Measurements from ENCODE around the gene MVP.
"Not testable (repeated sequence)": the region's sequence is repeated elsewhere in the genome, so short reads cannot be mapped to it uniquely, and the experiment has no call there.

Gene MVP

DNA sequence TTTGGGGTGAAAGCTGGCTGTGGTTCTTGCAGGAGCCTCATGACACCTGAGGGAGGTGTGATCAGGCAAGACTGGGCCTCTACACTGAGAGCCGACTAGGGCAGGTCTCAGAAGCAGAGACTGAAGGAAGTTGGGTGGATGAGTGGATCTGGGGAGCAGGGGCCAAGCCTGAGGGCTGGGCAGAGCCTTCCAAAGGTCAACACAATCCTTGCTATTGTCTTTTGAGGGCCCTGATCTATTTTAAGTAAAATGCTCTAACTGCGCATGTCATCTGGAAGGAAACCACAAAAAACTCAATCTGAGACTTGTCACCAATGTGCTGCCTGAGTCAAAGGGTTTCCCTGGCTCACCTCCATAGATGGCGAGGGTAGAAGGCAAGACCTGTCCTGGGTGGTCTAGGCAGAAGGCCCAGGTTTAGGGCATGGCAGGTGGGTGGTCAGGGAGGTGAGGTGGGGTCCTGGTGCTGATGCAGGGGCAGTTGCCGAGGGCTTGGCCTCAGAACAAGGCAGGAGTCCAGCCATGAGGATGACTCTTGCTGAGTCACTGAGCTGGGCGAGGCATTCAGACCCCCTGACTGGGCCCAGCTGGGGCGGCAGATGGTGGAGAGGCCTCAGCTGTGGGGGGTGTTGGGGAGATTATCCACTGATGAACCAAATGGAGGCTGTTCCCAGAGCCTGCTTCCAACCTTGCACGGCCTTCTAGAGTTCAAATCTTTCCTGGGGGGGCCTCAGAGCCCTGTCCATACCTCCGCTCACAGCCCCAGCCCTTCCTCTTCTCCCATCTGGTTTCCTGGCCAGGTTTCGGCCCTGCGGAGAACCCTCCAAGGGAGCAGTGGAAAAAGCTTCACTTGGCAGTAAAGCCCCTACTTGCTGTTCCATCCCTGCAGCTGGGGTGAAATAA lies 5.1 kb downstream of the MVP start:
- H3K9ac ChIP-seq = peak overlapping the region; percentile 42; the same call in 1 of the 2 replicates
- H3K4me1 ChIP-seq (ENCODE audit: low read depth, poor library complexity, severe bottlenecking) = peaks cover 42% of the 10 kb centered on the region
- peak overlapping the region; percentile 42 for H3K27ac ChIP-seq
- H2AFZ ChIP-seq (ENCODE audit: low read depth) = peak overlapping the region; percentile 51
- H3K4me3 ChIP-seq (IDR thresholded peaks at IDR 0.05; ENCODE audit: insufficient read depth, low read depth, low read length) = no peak overlapping the region
- H4K20me1 ChIP-seq (ENCODE audit: insufficient read depth) = no peaks in the 10 kb centered on the region
- H3K27me3 ChIP-seq (ENCODE audit: insufficient read depth, low read depth) = no peaks in the 10 kb centered on the region
- peaks cover 3% of the 10 kb centered on the region; the same call in 1 of the 2 replicates for H3K79me2 ChIP-seq (ENCODE audit: insufficient read depth, low read depth)
- H3K4me2 ChIP-seq = peak overlapping the region; percentile 74
- no peaks in the 10 kb centered on the region for H3K36me3 ChIP-seq (ENCODE audit: insufficient read depth)
- TF ChIP-seq, protein P1, sequence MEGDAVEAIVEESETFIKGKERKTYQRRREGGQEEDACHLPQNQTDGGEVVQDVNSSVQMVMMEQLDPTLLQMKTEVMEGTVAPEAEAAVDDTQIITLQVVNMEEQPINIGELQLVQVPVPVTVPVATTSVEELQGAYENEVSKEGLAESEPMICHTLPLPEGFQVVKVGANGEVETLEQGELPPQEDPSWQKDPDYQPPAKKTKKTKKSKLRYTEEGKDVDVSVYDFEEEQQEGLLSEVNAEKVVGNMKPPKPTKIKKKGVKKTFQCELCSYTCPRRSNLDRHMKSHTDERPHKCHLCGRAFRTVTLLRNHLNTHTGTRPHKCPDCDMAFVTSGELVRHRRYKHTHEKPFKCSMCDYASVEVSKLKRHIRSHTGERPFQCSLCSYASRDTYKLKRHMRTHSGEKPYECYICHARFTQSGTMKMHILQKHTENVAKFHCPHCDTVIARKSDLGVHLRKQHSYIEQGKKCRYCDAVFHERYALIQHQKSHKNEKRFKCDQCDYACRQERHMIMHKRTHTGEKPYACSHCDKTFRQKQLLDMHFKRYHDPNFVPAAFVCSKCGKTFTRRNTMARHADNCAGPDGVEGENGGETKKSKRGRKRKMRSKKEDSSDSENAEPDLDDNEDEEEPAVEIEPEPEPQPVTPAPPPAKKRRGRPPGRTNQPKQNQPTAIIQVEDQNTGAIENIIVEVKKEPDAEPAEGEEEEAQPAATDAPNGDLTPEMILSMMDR (conservative IDR thresholded peaks at IDR 0.05; ENCODE audit: low read depth, low read length) = no peak

DNA sequence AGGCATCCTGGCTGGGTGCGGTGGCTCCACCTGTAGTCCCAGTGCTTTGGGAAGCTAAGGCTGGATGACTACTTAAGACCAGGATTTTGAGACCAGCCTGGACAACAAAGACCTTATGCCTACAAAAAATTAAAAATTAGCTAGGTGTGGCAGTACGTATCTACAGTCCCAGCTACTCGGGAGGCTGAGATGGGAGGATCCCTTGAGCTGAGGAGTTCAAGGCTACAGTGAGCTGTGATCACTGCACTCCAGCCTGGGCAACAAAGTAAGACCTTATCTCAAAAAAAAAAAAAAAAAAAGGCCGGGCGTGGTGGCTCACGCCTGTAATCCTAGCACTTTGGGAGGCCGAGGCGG lies 6.1 kb downstream of the MVP start:
- H4K20me1 ChIP-seq (ENCODE audit: insufficient read depth) = no peaks in the 10 kb centered on the region
- H3K36me3 ChIP-seq (ENCODE audit: insufficient read depth) = no peaks in the 10 kb centered on the region
- H3K27ac ChIP-seq = no peak overlapping the region
- H3K4me2 ChIP-seq = no peak overlapping the region
- peaks cover 34% of the 10 kb centered on the region for H3K4me1 ChIP-seq (ENCODE audit: low read depth, poor library complexity, severe bottlenecking)
- no peak overlapping the region for H3K4me3 ChIP-seq (IDR thresholded peaks at IDR 0.05; ENCODE audit: insufficient read depth, low read depth, low read length)
- H2AFZ ChIP-seq (ENCODE audit: low read depth) = no peak overlapping the region
- H3K79me2 ChIP-seq (ENCODE audit: insufficient read depth, low read depth) = peaks cover 3% of the 10 kb centered on the region; the same call in 1 of the 2 replicates
- no peaks in the 10 kb centered on the region for H3K27me3 ChIP-seq (ENCODE audit: insufficient read depth, low read depth)
- H3K9ac ChIP-seq = no peak overlapping the region
- TF ChIP-seq, protein P1 (conservative IDR thresholded peaks at IDR 0.05; ENCODE audit: low read depth, low read length) = no peak

DNA sequence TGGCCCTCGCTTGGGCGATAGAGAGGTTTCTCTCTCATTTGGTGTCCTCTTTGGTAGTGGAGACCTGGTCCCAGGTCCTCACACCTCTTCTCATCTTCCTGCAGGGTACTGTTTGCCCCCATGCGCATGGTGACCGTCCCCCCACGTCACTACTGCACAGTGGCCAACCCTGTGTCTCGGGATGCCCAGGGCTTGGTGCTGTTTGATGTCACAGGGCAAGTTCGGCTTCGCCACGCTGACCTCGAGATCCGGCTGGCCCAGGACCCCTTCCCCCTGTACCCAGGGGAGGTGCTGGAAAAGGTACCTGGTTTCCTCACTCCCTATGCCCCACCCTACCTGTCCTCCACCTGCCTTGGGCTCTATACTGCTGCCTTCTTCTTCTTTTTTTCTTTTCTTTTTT lies 10.5 kb downstream of the MVP start:
- Histone ChIP-seq H3K27me3 (ENCODE audit: insufficient read depth, low read depth) (no peaks in the 10 kb centered on the region), H4K20me1 (ENCODE audit: insufficient read depth) (no peaks in the 10 kb centered on the region), H3K9ac (no peak overlapping the region), H2AFZ (ENCODE audit: low read depth) (no peak overlapping the region), H3K4me2 (no peak overlapping the region), H3K4me1 (ENCODE audit: low read depth, poor library complexity, severe bottlenecking) (peaks cover 3% of the 10 kb centered on the region), H3K36me3 (ENCODE audit: insufficient read depth) (no peaks in the 10 kb centered on the region), H3K27ac (no peak overlapping the region), H3K4me3 (IDR thresholded peaks at IDR 0.05; ENCODE audit: insufficient read depth, low read depth, low read length) (no peak overlapping the region), H3K79me2 (ENCODE audit: insufficient read depth, low read depth) (no peaks in the 10 kb centered on the region)
- TF ChIP-seq, protein P1 (conservative IDR thresholded peaks at IDR 0.05; ENCODE audit: low read depth, low read length) = no peak

DNA sequence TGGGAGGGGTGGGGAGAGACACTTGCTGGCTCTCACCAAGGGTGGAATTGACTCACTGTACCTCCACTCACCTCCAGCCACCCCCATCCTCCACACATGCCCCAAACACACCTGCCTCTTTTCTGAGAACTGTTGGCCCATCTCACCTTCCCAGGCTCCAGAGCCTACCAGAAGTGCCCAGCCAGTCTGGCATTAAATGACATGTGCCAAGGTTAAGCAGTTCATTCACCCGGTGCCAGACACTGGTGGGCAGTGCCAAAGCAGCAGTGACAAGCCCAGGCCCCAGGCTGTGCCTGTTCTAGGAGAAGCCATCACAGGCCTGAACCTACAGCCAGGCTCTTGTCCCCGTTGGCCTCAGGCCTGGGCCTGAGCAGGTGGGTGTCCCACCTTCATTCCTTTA lies 11.2 kb downstream of the MVP start:
- Histone ChIP-seq H3K36me3 (ENCODE audit: insufficient read depth) (no peaks in the 10 kb centered on the region), H3K4me1 (ENCODE audit: low read depth, poor library complexity, severe bottlenecking) (no peaks in the 10 kb centered on the region), H3K27me3 (ENCODE audit: insufficient read depth, low read depth) (no peaks in the 10 kb centered on the region), H2AFZ (ENCODE audit: low read depth) (no peak overlapping the region), H3K27ac (no peak overlapping the region), H4K20me1 (ENCODE audit: insufficient read depth) (no peaks in the 10 kb centered on the region), H3K4me2 (no peak overlapping the region), H3K4me3 (IDR thresholded peaks at IDR 0.05; ENCODE audit: insufficient read depth, low read depth, low read length) (no peak overlapping the region), H3K9ac (no peak overlapping the region), H3K79me2 (ENCODE audit: insufficient read depth, low read depth) (no peaks in the 10 kb centered on the region)
- TF ChIP-seq, protein P1 (conservative IDR thresholded peaks at IDR 0.05; ENCODE audit: low read depth, low read length) = no peak

DNA sequence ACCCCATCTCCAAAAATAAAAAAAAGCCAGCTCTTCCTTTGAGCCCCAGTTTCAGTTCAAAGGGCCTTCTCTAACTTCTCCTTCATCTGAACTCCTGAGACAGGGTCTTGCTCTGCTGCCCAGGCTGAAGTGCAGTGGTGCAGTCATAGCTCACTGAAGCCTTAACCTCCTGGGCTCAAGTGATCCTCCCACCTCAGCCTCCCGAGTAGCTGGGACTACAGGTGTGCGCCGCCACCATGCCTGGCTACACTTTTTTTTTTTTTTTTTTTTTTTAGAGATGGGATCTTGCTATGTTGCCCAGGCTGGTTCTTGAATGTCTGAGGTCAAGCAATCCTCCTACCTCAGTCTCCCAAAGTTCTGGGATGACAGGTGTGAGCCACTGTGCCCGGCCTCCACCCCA lies 13.0 kb downstream of the MVP start:
- H3K27me3 ChIP-seq (ENCODE audit: insufficient read depth, low read depth); H4K20me1 ChIP-seq (ENCODE audit: insufficient read depth); H3K9ac ChIP-seq; H3K4me1 ChIP-seq (ENCODE audit: low read depth, poor library complexity, severe bottlenecking); H3K79me2 ChIP-seq (ENCODE audit: insufficient read depth, low read depth); H3K27ac ChIP-seq; H3K4me3 ChIP-seq (IDR thresholded peaks at IDR 0.05; ENCODE audit: insufficient read depth, low read depth, low read length); H3K36me3 ChIP-seq (ENCODE audit: insufficient read depth); H2AFZ ChIP-seq (ENCODE audit: low read depth); H3K4me2 ChIP-seq: not testable (repeated sequence)

Data from KMS-11 (cell line).